SU-DHL-6 (cell line): Measurements from ENCODE around the gene PCYT2.

Experiments used
- H2AFZ ChIP-seq: fragments of 200-600 bp; sonication (generic); 2 replicates; pipeline ENCODE4 v1.6.1; 2014; ENCODE audit warnings: low read depth, mild to moderate bottlenecking, moderate library complexity, mixed read lengths, antibody characterized with exemption, low read length; ENCODE audit not compliant: severe bottlenecking
- H3F3A ChIP-seq: fragments of 200-600 bp; shearing (Covaris generic); 2 replicates; pipeline ENCODE4 v1.6.0; 2016; ENCODE audit warnings: antibody characterized with exemption, mild to moderate bottlenecking; ENCODE audit not compliant: insufficient read depth
- H3K27ac ChIP-seq: fragments of 200-600 bp; sonication (generic); 2 replicates; pipeline ENCODE4 v1.5.1; 2016; ENCODE audit warnings: low read depth, mild to moderate bottlenecking, low read length, moderate library complexity, mixed read lengths
- H3K27me3 ChIP-seq: fragments of 200-600 bp; sonication (generic), shearing (Covaris generic); 2 replicates; pipeline ENCODE4 v1.6.0; 2014; ENCODE audit warnings: mild to moderate bottlenecking, low read length
- H3K36me3 ChIP-seq: fragments of 200-600 bp; sonication (generic); 2 replicates; pipeline ENCODE4 v1.6.1; 2014; ENCODE audit warnings: mild to moderate bottlenecking, low read length, mixed read lengths
- H3K4me2 ChIP-seq: fragments of 300-600, 200-600 bp; shearing (Covaris generic), sonication (generic); 2 replicates; pipeline ENCODE4 v1.6.0; 2014; ENCODE audit warnings: low read length, low read depth, mild to moderate bottlenecking; ENCODE audit not compliant: poor library complexity, severe bottlenecking
- H3K4me3 ChIP-seq: fragments of 200-600 bp; sonication (generic); 2 replicates; pipeline ENCODE4 v1.5.1; 2014; ENCODE audit warnings: antibody characterized with exemption, low read length, mild to moderate bottlenecking, mixed read lengths; ENCODE audit not compliant: insufficient read depth, poor library complexity, severe bottlenecking
- H3K79me2 ChIP-seq: fragments of 200-600 bp; sonication (generic); 2 replicates; pipeline ENCODE4 v1.6.1; 2014; ENCODE audit warnings: mild to moderate bottlenecking, low read length, moderate library complexity; ENCODE audit not compliant: insufficient read depth
- H3K9ac ChIP-seq: fragments of 200-600 bp; sonication (generic); 2 replicates; pipeline ENCODE4 v1.7.0; 2014; ENCODE audit warnings: mild to moderate bottlenecking, low read length
- H3K9me2 ChIP-seq: fragments of 200-600 bp; sonication (generic); replicated peaks from 2 replicates; pipeline ENCODE4 v1.6.1; 2014; ENCODE audit warnings: low read length; ENCODE audit not compliant: insufficient read depth
- H3K9me3 ChIP-seq: fragments of 200-600 bp; sonication (generic); 2 replicates; pipeline ENCODE4 v1.6.1; 2014; ENCODE audit warnings: low read length, mixed read lengths; ENCODE audit not compliant: insufficient read depth
- H4K20me1 ChIP-seq: fragments of 200-600 bp; sonication (generic); 2 replicates; pipeline ENCODE4 v1.6.1; 2014; ENCODE audit warnings: low read depth, mild to moderate bottlenecking, antibody characterized with exemption, low read length, moderate library complexity, mixed read lengths
- CTCF ChIP-seq: fragments of 200-600 bp; sonication (generic); IDR thresholded peaks from one replicate; pipeline ENCODE4 v1.5.1; 2017; ENCODE audit warnings: antibody characterized with exemption, mild to moderate bottlenecking, low read length, moderate library complexity; ENCODE audit not compliant: insufficient read depth, poor library complexity, severe bottlenecking
- EZH2phosphoT487 ChIP-seq: fragments of 200-600 bp; sonication (generic), shearing (Covaris generic); conservative IDR thresholded peaks from 2 replicates; pipeline ENCODE4 v1.6.1; 2018; ENCODE audit warnings: mild to moderate bottlenecking, antibody characterized with exemption, low read length, moderate library complexity, mixed read lengths

PCYT2 gene

GRCh38 chr17:81900181-81900820 lies 10.9 kb downstream of the PCYT2 start:
- Histone ChIP-seq H3K79me2 (no peaks in the 10 kb centered on the region), H3K4me2 (no peak overlapping the region), H3K27ac (no peak overlapping the region), H4K20me1 (no peaks in the 10 kb centered on the region), H3K36me3 (no peaks in the 10 kb centered on the region), H3K9me3 (no peaks in the 10 kb centered on the region), H2AFZ (no peak overlapping the region), H3K4me3 (no peak overlapping the region), H3K27me3 (no peaks in the 10 kb centered on the region), H3K9me2 (no peaks in the 10 kb centered on the region), H3K9ac (no peak overlapping the region), H3F3A (no peaks in the 10 kb centered on the region)
- TF ChIP-seq EZH2phosphoT487 (no peak), CTCF (no peak)

GRCh38 chr17:81899514-81900166 lies 11.6 kb downstream of the PCYT2 start:
- H3K27me3 ChIP-seq = no peaks in the 10 kb centered on the region
- H3K9me3 ChIP-seq = no peaks in the 10 kb centered on the region
- no peaks in the 10 kb centered on the region for H3K9me2 ChIP-seq
- H3K9ac ChIP-seq = no peak overlapping the region
- H2AFZ ChIP-seq = no peak overlapping the region
- H3K4me2 ChIP-seq = no peak overlapping the region
- H3K4me3 ChIP-seq = no peak overlapping the region
- no peaks in the 10 kb centered on the region for H3K79me2 ChIP-seq
- H3K36me3 ChIP-seq = no peaks in the 10 kb centered on the region
- no peak for TF ChIP-seq EZH2phosphoT487
- no peak overlapping the region for H3K27ac ChIP-seq
- H3F3A ChIP-seq = no peaks in the 10 kb centered on the region
- H4K20me1 ChIP-seq = no peaks in the 10 kb centered on the region

GRCh38 chr17:81898885-81899284 lies 12.3 kb downstream of the PCYT2 start:
- H3K4me2 ChIP-seq = no peak overlapping the region
- H3K4me3 ChIP-seq = no peak overlapping the region
- H3K36me3 ChIP-seq = no peaks in the 10 kb centered on the region
- TF ChIP-seq CTCF = no peak
- no peak for TF ChIP-seq EZH2phosphoT487
- no peaks in the 10 kb centered on the region for H3K27me3 ChIP-seq
- no peak overlapping the region for H2AFZ ChIP-seq
- H3K79me2 ChIP-seq = no peaks in the 10 kb centered on the region
- H4K20me1 ChIP-seq = no peaks in the 10 kb centered on the region
- no peak overlapping the region for H3K9ac ChIP-seq
- H3F3A ChIP-seq = peaks cover under 1% of the 10 kb centered on the region; the same call in 1 of the 2 replicates
- H3K27ac ChIP-seq = no peak overlapping the region
- no peaks in the 10 kb centered on the region for H3K9me3 ChIP-seq
- no peaks in the 10 kb centered on the region for H3K9me2 ChIP-seq
